Immature natural killer cell (primary cell): ENCODE measurements around the gene HMSD. TPM values are rescaled to one million over a fixed set of nuclear protein-coding genes. Genes with fewer than 3 reads are reported as not detected.
"Not testable (repeated sequence)": the region's sequence is repeated elsewhere in the genome, so short reads cannot be mapped to it uniquely, and the experiment has no call there.

Experiments used
- DNase-seq, 3 donors: peaks; one replicate each; pipeline ENCODE4 v3.0.0; 2022; ENCODE audit warnings: mixed read lengths in 1 of 3
- H3K27ac Mint-ChIP-seq, 6 donors: one replicate each; pipeline ENCODE4 v1.8.0; 2020; ENCODE audit warnings: mixed read lengths in 6 of 6, mild to moderate bottlenecking in 5 of 6, inconsistent platforms in 4 of 6, moderate library complexity in 3 of 6
- H3K27me3 Mint-ChIP-seq, 3 donors: one replicate each; pipeline ENCODE4 v1.8.0; 2020 to 2021; ENCODE audit warnings: low read depth in 3 of 3, mild to moderate bottlenecking in 3 of 3, mixed read lengths in 3 of 3, moderate library complexity in 3 of 3, inconsistent platforms in 1 of 3
- H3K36me3 Mint-ChIP-seq, 3 donors: one replicate each; pipeline ENCODE4 v1.8.0; 2020; ENCODE audit warnings: mixed read lengths in 3 of 3, inconsistent platforms in 2 of 3, mild to moderate bottlenecking in 2 of 3
- H3K4me1 Mint-ChIP-seq, 2 donors: one replicate each; pipeline ENCODE4 v1.8.0; 2020; ENCODE audit warnings: inconsistent platforms in 2 of 2, mild to moderate bottlenecking in 2 of 2, mixed read lengths in 2 of 2, moderate library complexity in 1 of 2
- H3K4me3 Mint-ChIP-seq, 5 donors: one replicate each; pipeline ENCODE4 v1.8.0; 2020; ENCODE audit warnings: mild to moderate bottlenecking in 5 of 5, mixed read lengths in 5 of 5, inconsistent platforms in 3 of 5, moderate library complexity in 3 of 5
- H3K9me3 Mint-ChIP-seq, 6 donors: one replicate each; pipeline ENCODE4 v1.8.0; 2020; ENCODE audit warnings: mild to moderate bottlenecking in 6 of 6, mixed read lengths in 6 of 6, inconsistent platforms in 4 of 6, moderate library complexity in 3 of 6
- polyA plus RNA-seq, 3 donors: library from polyadenylated mRNA; unstranded; fragments of 300-500 nt; fragmentation: Illumina TruSeq; gene quantifications; one replicate each; pipeline ENCODE4 v1.2.3, GENCODE V29; 2021

The HMSD gene
- not detected for polyA plus RNA-seq

DNA sequence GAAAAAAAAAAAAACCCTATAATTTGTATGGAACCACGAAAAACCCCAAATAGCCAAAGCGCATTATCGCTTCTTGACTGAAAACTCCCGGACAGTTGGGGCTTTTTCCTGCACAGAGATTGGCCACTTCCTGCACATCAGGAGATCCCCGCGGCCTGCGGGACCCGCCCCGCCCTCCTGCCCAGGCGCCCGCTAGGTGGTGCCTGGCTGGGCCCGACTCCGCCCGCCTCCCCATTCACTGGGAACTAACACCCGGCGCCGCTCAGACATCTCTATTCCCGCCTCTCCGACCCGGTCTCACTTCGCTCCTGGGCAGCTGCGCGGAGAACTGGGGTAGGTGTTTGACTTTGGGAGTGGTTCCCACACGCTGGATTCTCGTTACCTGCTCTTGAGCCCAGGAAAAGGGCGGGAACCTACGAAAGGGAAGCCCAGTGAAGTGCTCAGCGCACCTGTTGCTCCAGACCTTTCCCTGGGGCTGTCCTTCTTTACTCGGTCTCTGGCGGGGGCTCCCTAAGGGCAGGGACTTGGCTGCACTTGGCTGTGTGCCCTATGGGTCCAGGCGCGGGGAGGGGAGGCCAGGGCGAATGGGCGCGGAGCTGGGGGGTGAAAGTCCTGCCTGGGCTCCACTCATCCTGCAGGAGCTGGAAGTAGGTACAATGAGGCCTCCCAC lies at the start of gene HMSD:
Gene HMSD (plus strand): TSS at position 234 of the 670 bp plus-strand sequence. CDS start 4,155 bp downstream, outside the sequence.
- DNase-seq, result peak in 2 of 3 donors; percentile 14 to 19
- Mint-ChIP-seq H3K36me3 (peaks cover 0 to under 1% (median 0%) of the 10 kb centered on the region in 3 donors), H3K9me3 (no peaks in the 10 kb centered on the region), H3K4me1 (peaks cover 0 to 3% of the 10 kb centered on the region in 2 donors), H3K27me3 (peaks cover 2 to 22% (median 10%) of the 10 kb centered on the region in 3 donors), H3K4me3 (peak within 1 kb of the TSS in 2 of 5 donors; percentile 11 to 73), H3K27ac (no peak within 1 kb of the TSS)

DNA sequence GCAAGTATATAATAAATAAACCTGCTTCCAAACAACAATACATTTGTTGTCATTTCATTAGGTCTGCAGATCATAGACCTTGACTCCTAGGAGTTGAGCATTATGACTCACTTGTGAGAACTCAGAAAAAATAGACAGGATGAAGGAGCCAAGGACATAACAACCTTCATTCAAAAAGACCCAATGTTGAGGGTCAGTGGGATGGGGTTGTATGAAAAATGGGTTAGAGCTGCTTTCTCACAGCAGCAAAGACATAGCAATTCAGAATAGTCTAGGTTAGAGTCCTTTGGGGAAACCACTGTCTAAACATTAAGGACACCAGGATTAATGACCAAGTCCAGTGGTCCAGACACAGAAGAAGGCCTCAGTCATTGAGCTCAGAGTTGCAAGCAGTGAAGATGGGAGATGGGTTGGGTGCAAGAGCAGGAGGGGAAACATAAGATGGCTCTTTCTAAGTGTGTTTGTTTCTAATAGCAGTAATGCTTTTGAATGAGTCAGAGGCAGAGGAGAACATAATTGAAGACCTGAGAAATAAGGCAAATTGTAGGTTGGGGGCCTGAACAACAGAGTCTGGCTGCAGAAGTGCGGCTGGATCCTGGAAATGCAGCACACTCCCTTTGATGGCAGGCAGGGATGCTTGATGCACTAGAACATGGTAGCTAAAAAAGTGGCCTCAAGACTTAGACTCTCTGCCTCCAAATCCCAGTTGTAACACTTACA lies 45.1 kb upstream of the HMSD start:
- H3K9me3 Mint-ChIP-seq, result peaks cover 0 to 8% (median 0%) of the 10 kb centered on the region in 6 donors
- H3K27ac Mint-ChIP-seq, result no peak overlapping the region
- no peaks in the 10 kb centered on the region for H3K4me1 Mint-ChIP-seq
- H3K27me3 Mint-ChIP-seq, result peaks cover 0 to 6% (median 3%) of the 10 kb centered on the region in 3 donors
- no peaks in the 10 kb centered on the region for H3K36me3 Mint-ChIP-seq
- no peak overlapping the region for H3K4me3 Mint-ChIP-seq
- DNase-seq, result no peak

DNA sequence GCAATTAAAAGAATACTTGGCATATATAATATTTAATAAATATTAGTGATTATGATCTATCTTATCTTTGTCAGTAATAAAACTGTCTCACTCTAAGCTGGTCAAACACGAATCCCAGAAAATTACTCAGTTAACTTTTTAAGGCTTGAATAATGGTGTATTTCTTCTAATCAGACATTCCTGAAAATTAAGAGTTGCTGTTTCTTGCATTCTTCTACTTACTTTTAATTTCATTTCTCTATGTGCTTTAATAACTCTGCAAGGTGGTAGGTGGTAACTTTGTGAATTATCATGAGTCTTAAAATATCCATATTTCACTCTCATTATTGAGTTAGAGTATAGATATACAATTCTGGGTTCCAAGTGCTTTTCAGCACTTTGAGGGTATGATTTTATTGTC lies 44.4 kb upstream of the HMSD start:
- Mint-ChIP-seq H3K4me3 (no peak overlapping the region), H3K4me1 (no peaks in the 10 kb centered on the region), H3K9me3 (peaks cover 0 to 8% (median 0%) of the 10 kb centered on the region in 6 donors), H3K36me3 (no peaks in the 10 kb centered on the region), H3K27ac (no peak overlapping the region), H3K27me3 (peaks cover 0 to 4% (median 3%) of the 10 kb centered on the region in 3 donors)
- DNase-seq, result no peak

- Mint-ChIP-seq H3K27ac (no peak overlapping the region), H3K4me1 (no peaks in the 10 kb centered on the region), H3K4me3 (no peak overlapping the region), H3K27me3 (peaks cover 0 to 4% (median 3%) of the 10 kb centered on the region in 3 donors), H3K36me3 (no peaks in the 10 kb centered on the region), H3K9me3 (peaks cover 0 to 8% (median 0%) of the 10 kb centered on the region in 6 donors)
- no peak for DNase-seq
Observed at GRCh38 chr18:63905361-63905760, 43.7 kb upstream of the HMSD start.

DNA sequence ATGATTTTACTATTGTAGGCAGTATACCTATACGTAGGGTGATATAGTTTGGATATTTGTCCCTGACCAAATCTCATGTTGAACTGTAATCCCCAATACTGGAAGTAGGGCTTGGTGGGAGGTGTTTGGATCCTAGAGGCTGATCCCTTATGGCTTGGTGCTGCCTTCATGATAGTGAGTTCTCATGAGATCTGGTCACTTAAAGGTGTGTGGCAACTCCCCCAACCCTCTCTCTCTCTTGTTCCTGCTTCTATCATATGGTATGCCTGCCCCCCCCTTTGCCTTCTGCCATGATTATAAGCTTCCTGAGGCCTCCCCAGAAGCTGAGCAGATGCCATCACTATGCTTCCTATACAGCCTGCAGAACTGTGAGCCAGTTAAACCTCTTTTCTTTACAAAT lies 43.0 kb upstream of the HMSD start:
- Mint-ChIP-seq H3K36me3 (no peaks in the 10 kb centered on the region), H3K27ac (no peak overlapping the region), H3K4me1 (no peaks in the 10 kb centered on the region), H3K27me3 (peaks cover 0 to 4% (median 3%) of the 10 kb centered on the region in 3 donors), H3K4me3 (no peak overlapping the region), H3K9me3 (peaks cover 0 to 8% (median 0%) of the 10 kb centered on the region in 6 donors)
- no peak for DNase-seq

DNA sequence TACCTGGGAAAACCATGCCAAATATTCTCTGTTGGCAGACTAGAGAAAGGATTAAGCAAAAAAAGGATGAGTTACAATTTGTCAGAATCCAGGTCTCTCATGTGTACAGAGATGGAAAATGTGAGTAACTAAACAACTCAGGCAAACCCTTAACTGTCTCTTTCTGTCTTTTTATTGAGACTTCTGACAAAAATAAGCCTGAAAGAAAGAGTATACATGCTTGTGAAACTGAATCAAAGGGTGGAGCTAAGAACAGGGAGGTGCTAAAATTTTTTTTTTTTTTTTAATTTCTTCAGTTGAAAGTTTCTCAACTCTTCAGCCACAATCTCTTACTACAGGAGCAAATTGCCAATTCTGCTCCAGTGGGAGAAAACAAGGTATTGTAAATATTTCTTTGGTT lies 41.4 kb upstream of the HMSD start, which contains the start of gene SERPINB10:
Gene SERPINB10 (plus strand): TSS at position 295 of the 400 bp plus-strand sequence. CDS start 7,553 bp downstream, outside the sequence.
- DNase-seq, result no peak
- Mint-ChIP-seq H3K27ac (no peak within 1 kb of the TSS), H3K4me1 (no peaks in the 10 kb centered on the region), H3K27me3 (peaks cover 0 to 4% (median 0%) of the 10 kb centered on the region in 3 donors), H3K36me3 (no peaks in the 10 kb centered on the region), H3K4me3 (no peak within 1 kb of the TSS), H3K9me3 (peaks cover 0 to 8% (median 0%) of the 10 kb centered on the region in 6 donors)

- Mint-ChIP-seq H3K4me1 (no peaks in the 10 kb centered on the region), H3K27me3 (peaks cover 0 to 4% (median 4%) of the 10 kb centered on the region in 3 donors), H3K27ac (no peak overlapping the region)
Observed at GRCh38 chr18:63908858-63909257, 40.2 kb upstream of the HMSD start.

GRCh38 chr18:63909870-63910269 lies 39.2 kb upstream of the HMSD start:
- Mint-ChIP-seq H3K9me3 (peaks cover 0 to 12% (median 0%) of the 10 kb centered on the region in 6 donors), H3K36me3 (no peaks in the 10 kb centered on the region), H3K4me1 (no peaks in the 10 kb centered on the region), H3K27ac (no peak overlapping the region), H3K27me3 (peaks cover 1 to 4% (median 2%) of the 10 kb centered on the region in 3 donors), H3K4me3 (no peak overlapping the region)
- no peak for DNase-seq

More at GRCh38 chr18:63908858-63909257, 40.2 kb upstream of the HMSD start:
- no peak for DNase-seq
- no peak overlapping the region for H3K4me3 Mint-ChIP-seq
- H3K36me3 Mint-ChIP-seq, result no peaks in the 10 kb centered on the region
- H3K9me3 Mint-ChIP-seq, result peaks cover 0 to 10% (median 0%) of the 10 kb centered on the region in 6 donors

- Mint-ChIP-seq H3K4me1 (no peaks in the 10 kb centered on the region), H3K27me3 (peaks cover 2 to 7% (median 7%) of the 10 kb centered on the region in 3 donors), H3K36me3 (no peaks in the 10 kb centered on the region), H3K9me3 (peaks cover 0 to 5% (median 0%) of the 10 kb centered on the region in 6 donors), H3K4me3 (no peak overlapping the region), H3K27ac (no peak overlapping the region)
- DNase-seq, result no peak
Observed at GRCh38 chr18:63917817-63918216, 31.3 kb upstream of the HMSD start.

GRCh38 chr18:63922049-63922448 lies 27.1 kb upstream of the HMSD start:
- DNase-seq, result no peak
- Mint-ChIP-seq H3K9me3 (peaks cover 0 to 2% (median 0%) of the 10 kb centered on the region in 6 donors), H3K4me3 (no peak overlapping the region), H3K27ac (no peak overlapping the region), H3K27me3 (peaks cover 2 to 12% (median 8%) of the 10 kb centered on the region in 3 donors), H3K36me3 (no peaks in the 10 kb centered on the region), H3K4me1 (no peaks in the 10 kb centered on the region)

DNA sequence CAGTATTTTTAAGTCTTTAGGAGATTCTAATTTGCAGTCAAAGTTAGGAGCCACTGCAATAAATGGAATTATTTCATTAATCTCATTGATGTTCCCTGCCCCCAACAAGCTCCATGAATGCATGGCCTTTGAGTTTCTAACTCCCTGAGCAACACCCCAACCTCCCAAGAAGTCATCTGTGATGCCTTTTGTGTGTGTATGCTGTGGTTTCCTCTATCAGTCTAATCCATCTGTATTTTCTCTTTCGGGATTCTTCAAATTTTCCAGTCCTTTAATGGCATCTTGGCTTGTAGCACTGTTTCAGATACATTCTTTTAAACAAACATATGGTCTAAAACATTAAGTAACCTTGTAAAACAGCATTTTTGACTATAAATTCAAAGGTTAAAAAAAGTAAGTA lies 24.6 kb upstream of the HMSD start:
- no peaks in the 10 kb centered on the region for H3K36me3 Mint-ChIP-seq
- H3K27ac Mint-ChIP-seq, result no peak overlapping the region
- no peak for DNase-seq
- no peak overlapping the region for H3K4me3 Mint-ChIP-seq
- H3K9me3 Mint-ChIP-seq, result peaks cover 0 to 2% (median 0%) of the 10 kb centered on the region in 6 donors
- H3K27me3 Mint-ChIP-seq, result peaks cover 2 to 14% (median 8%) of the 10 kb centered on the region in 3 donors
- H3K4me1 Mint-ChIP-seq, result no peaks in the 10 kb centered on the region

GRCh38 chr18:63928331-63928730 lies 20.8 kb upstream of the HMSD start:
- H3K27ac Mint-ChIP-seq, result no peak overlapping the region
- no peak overlapping the region for H3K4me3 Mint-ChIP-seq
- no peaks in the 10 kb centered on the region for H3K36me3 Mint-ChIP-seq
- no peaks in the 10 kb centered on the region for H3K4me1 Mint-ChIP-seq
- no peak for DNase-seq
- H3K27me3 Mint-ChIP-seq, result peaks cover 0 to 14% (median 4%) of the 10 kb centered on the region in 3 donors
- peaks cover 0 to 2% (median 0%) of the 10 kb centered on the region in 6 donors for H3K9me3 Mint-ChIP-seq

GRCh38 chr18:63929369-63929768 lies 19.7 kb upstream of the HMSD start:
- peaks cover 0 to 14% (median 4%) of the 10 kb centered on the region in 3 donors for H3K27me3 Mint-ChIP-seq
- not testable (repeated sequence) for H3K4me1 Mint-ChIP-seq, H3K9me3 Mint-ChIP-seq, DNase-seq, H3K36me3 Mint-ChIP-seq, H3K27ac Mint-ChIP-seq, H3K4me3 Mint-ChIP-seq

- H3K4me3 Mint-ChIP-seq, result no peak overlapping the region
- peaks cover 0 to under 1% of the 10 kb centered on the region in 2 donors for H3K4me1 Mint-ChIP-seq
- peaks cover 0 to 9% (median 3%) of the 10 kb centered on the region in 3 donors for H3K27me3 Mint-ChIP-seq
- DNase-seq, result no peak
- H3K36me3 Mint-ChIP-seq, result no peaks in the 10 kb centered on the region
- H3K27ac Mint-ChIP-seq, result no peak overlapping the region
- no peaks in the 10 kb centered on the region for H3K9me3 Mint-ChIP-seq
Observed at GRCh38 chr18:63930773-63931354, 18.2 kb upstream of the HMSD start.
